ENCODE measurements around the gene WDR89.
"Not testable (repeated sequence)": the region's sequence is repeated elsewhere in the genome, so short reads cannot be mapped to it uniquely, and the experiment has no call there.

Gene WDR89

GRCh38 chr14:63650256-63650952 is 8.7 kb upstream of the WDR89 start:
- Histone ChIP-seq H3K9me3 (ENCODE audit: control insufficient read depth, low read depth, low read length) (no peaks in the 10 kb centered on the region), H3K36me3 (ENCODE audit: control insufficient read depth, low read depth, low read length) (no peaks in the 10 kb centered on the region), H3K9ac (ENCODE audit: low read length) (no peak overlapping the region), H3K27me3 (ENCODE audit: control insufficient read depth, insufficient read depth, low read length) (no peaks in the 10 kb centered on the region), H3K27ac (ENCODE audit: low read length) (no peak overlapping the region), H3K4me3 (ENCODE audit: low read length) (no peak overlapping the region), H3K4me1 (ENCODE audit: control insufficient read depth, low read depth, low read length) (no peaks in the 10 kb centered on the region)

GRCh38 chr14:63647696-63648410 is 6.2 kb upstream of the WDR89 start:
- H3K4me1 ChIP-seq (ENCODE audit: control insufficient read depth, low read depth, low read length) = peaks cover under 1% of the 10 kb centered on the region
- no peak overlapping the region for H3K9ac ChIP-seq (ENCODE audit: low read length)
- H3K27ac ChIP-seq (ENCODE audit: low read length) = no peak overlapping the region
- H3K36me3 ChIP-seq (ENCODE audit: control insufficient read depth, low read depth, low read length) = no peaks in the 10 kb centered on the region
- no peaks in the 10 kb centered on the region for H3K9me3 ChIP-seq (ENCODE audit: control insufficient read depth, low read depth, low read length)
- no peaks in the 10 kb centered on the region for H3K27me3 ChIP-seq (ENCODE audit: control insufficient read depth, insufficient read depth, low read length)
- H3K4me3 ChIP-seq (ENCODE audit: low read length) = no peak overlapping the region

DNA sequence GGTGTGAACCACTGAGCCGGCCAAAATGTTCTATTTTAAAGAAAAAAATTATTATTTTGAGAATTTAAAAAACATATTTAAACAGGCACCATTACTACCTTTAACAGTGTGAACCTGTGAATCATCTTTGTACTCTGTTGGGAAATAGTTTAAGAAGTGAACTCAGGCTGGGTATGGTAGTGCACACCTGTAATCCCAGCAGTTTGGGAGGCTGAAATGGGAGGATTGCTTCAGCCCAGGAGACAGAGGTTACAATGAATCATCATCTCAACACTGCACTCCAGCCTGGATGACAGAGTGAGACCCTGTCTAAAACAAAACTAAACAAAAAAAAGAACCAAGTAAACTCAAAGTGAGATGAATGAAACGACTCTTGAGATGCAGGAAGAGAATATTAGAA is 3.1 kb upstream of the WDR89 start:
- Histone ChIP-seq H3K9ac (ENCODE audit: low read length) (no peak overlapping the region), H3K36me3 (ENCODE audit: control insufficient read depth, low read depth, low read length) (no peaks in the 10 kb centered on the region), H3K4me1 (ENCODE audit: control insufficient read depth, low read depth, low read length) (peaks cover 4% of the 10 kb centered on the region), H3K27ac (ENCODE audit: low read length) (no peak overlapping the region), H3K4me3 (ENCODE audit: low read length) (no peak overlapping the region), H3K27me3 (ENCODE audit: control insufficient read depth, insufficient read depth, low read length) (no peaks in the 10 kb centered on the region), H3K9me3 (ENCODE audit: control insufficient read depth, low read depth, low read length) (no peaks in the 10 kb centered on the region)

DNA sequence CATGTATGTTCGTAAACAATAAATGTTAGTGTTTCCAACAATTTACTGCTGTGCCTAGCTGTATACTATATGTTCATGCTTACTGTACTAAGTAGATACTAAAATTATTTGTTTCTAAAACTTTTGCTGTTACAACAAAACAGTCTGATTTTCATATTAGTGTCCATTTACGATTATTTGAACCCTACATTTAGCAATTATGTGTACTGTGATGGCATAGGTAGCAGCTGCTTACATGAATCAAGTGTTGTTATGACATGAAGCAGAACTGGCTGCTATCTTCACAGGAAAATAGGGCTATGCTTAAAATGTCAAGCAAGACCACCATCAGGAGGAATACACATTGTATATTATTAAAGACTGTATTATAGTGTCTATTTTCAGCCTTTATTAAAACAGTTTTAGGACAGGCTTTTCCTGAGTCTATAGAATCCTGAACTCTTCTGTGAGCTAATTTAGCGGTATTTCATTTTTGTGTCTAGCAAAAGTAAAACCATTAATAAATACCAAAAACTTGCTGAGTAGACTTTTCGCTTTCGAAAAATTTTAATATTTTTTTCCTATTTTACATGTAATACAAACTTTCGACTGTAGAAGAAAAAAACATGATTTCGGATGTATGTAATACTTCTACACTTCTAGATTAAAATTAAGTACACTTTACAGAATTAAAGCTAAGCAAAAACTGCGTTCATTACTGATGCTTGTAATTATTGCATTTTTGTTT is 1.1 kb upstream of the WDR89 start:
- H3K36me3 ChIP-seq (ENCODE audit: control insufficient read depth, low read depth, low read length) = no peaks in the 10 kb centered on the region
- no peak overlapping the region for H3K27ac ChIP-seq (ENCODE audit: low read length)
- H3K9me3 ChIP-seq (ENCODE audit: control insufficient read depth, low read depth, low read length) = no peaks in the 10 kb centered on the region
- H3K9ac ChIP-seq (ENCODE audit: low read length) = peak overlapping the region; percentile 90
- no peaks in the 10 kb centered on the region for H3K27me3 ChIP-seq (ENCODE audit: control insufficient read depth, insufficient read depth, low read length)
- peaks cover 4% of the 10 kb centered on the region for H3K4me1 ChIP-seq (ENCODE audit: control insufficient read depth, low read depth, low read length)
- peak overlapping the region; percentile 84 for H3K4me3 ChIP-seq (ENCODE audit: low read length)

GRCh38 chr14:63642229-63642611 is 549 bp upstream of the WDR89 start:
- peaks cover 4% of the 10 kb centered on the region for H3K4me1 ChIP-seq (ENCODE audit: control insufficient read depth, low read depth, low read length)
- H3K4me3 ChIP-seq (ENCODE audit: low read length) = peak overlapping the region; percentile 84
- no peaks in the 10 kb centered on the region for H3K27me3 ChIP-seq (ENCODE audit: control insufficient read depth, insufficient read depth, low read length)
- peak overlapping the region; percentile 90 for H3K9ac ChIP-seq (ENCODE audit: low read length)
- H3K36me3 ChIP-seq (ENCODE audit: control insufficient read depth, low read depth, low read length) = no peaks in the 10 kb centered on the region
- H3K27ac ChIP-seq (ENCODE audit: low read length) = peak overlapping the region; percentile 90
- H3K9me3 ChIP-seq (ENCODE audit: control insufficient read depth, low read depth, low read length) = no peaks in the 10 kb centered on the region

DNA sequence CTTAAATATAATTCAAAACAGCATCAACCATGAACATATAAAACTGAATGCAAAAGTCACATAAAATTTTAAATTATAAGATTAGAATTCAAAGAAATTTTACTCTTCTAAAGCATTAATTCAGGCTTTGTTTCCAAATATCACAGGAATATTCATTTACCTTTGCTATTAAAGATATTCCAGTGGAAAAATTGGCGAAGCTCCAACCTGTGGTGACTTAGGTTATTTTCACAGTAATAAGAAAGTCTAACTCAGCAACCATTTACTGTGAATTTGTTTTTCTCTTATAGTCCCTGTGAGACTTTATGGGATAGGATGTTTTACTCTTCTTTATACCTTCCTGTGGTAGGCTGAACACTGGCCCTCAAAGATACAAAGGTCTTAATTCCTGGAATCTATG is 3.2 kb downstream of the WDR89 start:
- Histone ChIP-seq H3K27ac (ENCODE audit: low read length) (no peak overlapping the region), H3K36me3 (ENCODE audit: control insufficient read depth, low read depth, low read length) (no peaks in the 10 kb centered on the region), H3K4me3 (ENCODE audit: low read length) (no peak overlapping the region), H3K27me3 (ENCODE audit: control insufficient read depth, insufficient read depth, low read length) (no peaks in the 10 kb centered on the region), H3K9me3 (ENCODE audit: control insufficient read depth, low read depth, low read length) (no peaks in the 10 kb centered on the region), H3K4me1 (ENCODE audit: control insufficient read depth, low read depth, low read length) (peaks cover 4% of the 10 kb centered on the region), H3K9ac (ENCODE audit: low read length) (no peak overlapping the region)

GRCh38 chr14:63636094-63636635 is 5.5 kb downstream of the WDR89 start:
- H3K4me3 ChIP-seq (ENCODE audit: low read length); H3K36me3 ChIP-seq (ENCODE audit: control insufficient read depth, low read depth, low read length); H3K4me1 ChIP-seq (ENCODE audit: control insufficient read depth, low read depth, low read length); H3K9ac ChIP-seq (ENCODE audit: low read length); H3K27me3 ChIP-seq (ENCODE audit: control insufficient read depth, insufficient read depth, low read length); H3K27ac ChIP-seq (ENCODE audit: low read length); H3K9me3 ChIP-seq (ENCODE audit: control insufficient read depth, low read depth, low read length): not testable (repeated sequence)

DNA sequence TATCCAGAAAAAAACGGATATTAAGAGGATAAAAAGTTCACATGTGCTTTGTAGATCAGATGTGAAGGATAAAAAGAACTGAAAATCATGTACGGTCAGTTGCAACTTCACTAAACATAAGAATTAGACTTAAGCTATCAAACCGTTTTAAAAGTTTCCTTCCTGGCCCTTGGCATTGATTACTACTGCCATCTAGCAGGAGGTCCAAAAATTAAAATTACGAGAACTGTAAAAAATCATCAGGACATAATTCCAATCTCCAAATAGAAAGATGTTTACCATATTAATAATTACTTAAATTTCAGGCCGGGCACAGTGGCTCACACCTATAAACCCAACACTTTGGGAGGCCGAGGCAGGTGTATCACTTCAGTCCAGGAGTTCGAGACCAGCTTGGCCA is 7.9 kb downstream of the WDR89 start:
- Histone ChIP-seq H3K36me3 (ENCODE audit: control insufficient read depth, low read depth, low read length) (peaks cover 3% of the 10 kb centered on the region), H3K9ac (ENCODE audit: low read length) (no peak overlapping the region), H3K27me3 (ENCODE audit: control insufficient read depth, insufficient read depth, low read length) (no peaks in the 10 kb centered on the region), H3K9me3 (ENCODE audit: control insufficient read depth, low read depth, low read length) (no peaks in the 10 kb centered on the region), H3K4me3 (ENCODE audit: low read length) (no peak overlapping the region), H3K27ac (ENCODE audit: low read length) (no peak overlapping the region), H3K4me1 (ENCODE audit: control insufficient read depth, low read depth, low read length) (no peaks in the 10 kb centered on the region)

- Histone ChIP-seq H3K4me1 (ENCODE audit: control insufficient read depth, low read depth, low read length) (no peaks in the 10 kb centered on the region), H3K27me3 (ENCODE audit: control insufficient read depth, insufficient read depth, low read length) (no peaks in the 10 kb centered on the region), H3K9ac (ENCODE audit: low read length) (no peak overlapping the region), H3K36me3 (ENCODE audit: control insufficient read depth, low read depth, low read length) (peaks cover 3% of the 10 kb centered on the region), H3K27ac (ENCODE audit: low read length) (no peak overlapping the region), H3K4me3 (ENCODE audit: low read length) (no peak overlapping the region), H3K9me3 (ENCODE audit: control insufficient read depth, low read depth, low read length) (no peaks in the 10 kb centered on the region)
These were observed 8.6 kb downstream of the WDR89 start for GRCh38 chr14:63632932-63633514.

- no peak overlapping the region for H3K4me3 ChIP-seq (ENCODE audit: low read length)
- H3K9me3 ChIP-seq (ENCODE audit: control insufficient read depth, low read depth, low read length) = no peaks in the 10 kb centered on the region
- H3K36me3 ChIP-seq (ENCODE audit: control insufficient read depth, low read depth, low read length) = peaks cover 14% of the 10 kb centered on the region
- H3K4me1 ChIP-seq (ENCODE audit: control insufficient read depth, low read depth, low read length) = no peaks in the 10 kb centered on the region
- H3K27ac ChIP-seq (ENCODE audit: low read length) = no peak overlapping the region
- no peaks in the 10 kb centered on the region for H3K27me3 ChIP-seq (ENCODE audit: control insufficient read depth, insufficient read depth, low read length)
- no peak overlapping the region for H3K9ac ChIP-seq (ENCODE audit: low read length)
These were observed 17.0 kb downstream of the WDR89 start for GRCh38 chr14:63624701-63625100.

- H3K27ac ChIP-seq (ENCODE audit: low read length) = no peak overlapping the region
- H3K4me1 ChIP-seq (ENCODE audit: control insufficient read depth, low read depth, low read length) = no peaks in the 10 kb centered on the region
- peaks cover 13% of the 10 kb centered on the region for H3K36me3 ChIP-seq (ENCODE audit: control insufficient read depth, low read depth, low read length)
- no peaks in the 10 kb centered on the region for H3K27me3 ChIP-seq (ENCODE audit: control insufficient read depth, insufficient read depth, low read length)
- H3K9ac ChIP-seq (ENCODE audit: low read length) = no peak overlapping the region
- H3K4me3 ChIP-seq (ENCODE audit: low read length) = no peak overlapping the region
- no peaks in the 10 kb centered on the region for H3K9me3 ChIP-seq (ENCODE audit: control insufficient read depth, low read depth, low read length)
These were observed 17.5 kb downstream of the WDR89 start for GRCh38 chr14:63624203-63624602.
